ENCODE measurements around the gene TFCP2L1. TPM values are rescaled to one million over a fixed set of nuclear protein-coding genes. Genes with fewer than 3 reads are reported as not detected.
A peak's percentile ranks its signal among the peaks of the same experiment; 100 is the strongest.

TFCP2L1 gene
- polyA plus RNA-seq, 3 donors: 0.03 to 0.24 TPM; not detected in 1

DNA sequence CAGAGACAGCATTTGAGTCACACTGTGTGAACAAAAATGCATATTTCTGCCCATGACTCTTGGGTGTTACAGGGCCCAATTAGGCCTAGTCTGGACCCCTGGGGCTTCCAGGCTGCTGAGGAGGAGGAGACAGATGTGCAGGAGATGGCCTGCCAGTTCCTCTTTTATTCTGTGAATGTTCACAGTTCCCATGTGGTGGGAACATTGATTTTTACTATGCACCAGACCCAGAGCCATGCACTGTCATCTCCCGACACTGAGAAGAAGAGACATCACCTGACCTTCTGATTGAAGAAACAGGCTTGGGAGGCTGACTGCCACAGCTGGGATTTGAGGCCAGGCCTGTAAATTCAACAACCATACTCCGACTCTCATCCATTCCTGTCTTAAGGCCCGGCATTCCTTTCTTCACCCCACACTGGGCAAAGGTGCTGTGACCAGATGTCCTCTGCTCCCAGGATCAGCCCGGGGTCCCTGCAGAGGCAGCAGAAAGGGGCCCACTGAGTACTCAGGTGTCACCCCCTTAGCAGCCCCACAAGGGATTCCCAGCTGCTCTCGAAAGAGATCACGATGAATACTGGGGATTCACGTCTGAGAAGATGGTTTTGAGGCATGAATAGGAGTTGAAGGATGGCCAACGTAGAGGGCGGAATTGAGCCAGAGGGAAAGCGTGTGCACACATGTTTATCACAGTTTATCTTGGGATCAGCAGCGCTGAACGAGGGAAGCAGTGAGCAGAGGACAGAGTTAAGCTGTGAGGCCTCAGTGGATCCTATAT lies 3.6 kb upstream of the TFCP2L1 start:
- Histone ChIP-seq H3K9me3 (replicated peaks in 1 of 2; ENCODE audit: control insufficient read depth in 1 of 2, insufficient read depth in 1 of 2, low read length in 2 of 2) (no peaks in the 10 kb centered on the region), H3K79me2 (ENCODE audit: insufficient read depth, low read length) (no peaks in the 10 kb centered on the region), H3K4me2 (replicated peaks; ENCODE audit: extremely low read depth, low read length, poor library complexity, severe bottlenecking) (no peak overlapping the region), H3K27me3 (ENCODE audit: control insufficient read depth in 2 of 2, insufficient read depth in 2 of 2, low read length in 2 of 2) (peaks cover 12 to 24% of the 10 kb centered on the region in 2 donors), H3K27ac (ENCODE audit: low read depth in 1 of 2, low read length in 2 of 2) (no peak overlapping the region), H3K36me3 (replicated peaks in 1 of 2; ENCODE audit: control insufficient read depth in 1 of 2, insufficient read depth in 2 of 2, low read length in 2 of 2) (no peaks in the 10 kb centered on the region), H3K4me3 (replicated peaks in 1 of 3; ENCODE audit: low read depth in 2 of 3, low read length in 3 of 3) (no peak overlapping the region), H4K20me1 (ENCODE audit: insufficient read depth, low read length) (no peaks in the 10 kb centered on the region), H3K4me1 (ENCODE audit: control insufficient read depth in 1 of 2, insufficient read depth in 2 of 2, low read length in 2 of 2) (peaks cover 39 to 47% of the 10 kb centered on the region in 2 donors), H3K9ac (ENCODE audit: insufficient read depth, low read length, poor library complexity, severe bottlenecking) (no peak overlapping the region), H2AFZ (ENCODE audit: insufficient read depth, low read depth, low read length, poor library complexity, severe bottlenecking) (no peak overlapping the region)
- 91% methylated on average over 12 of the region's 12 CpGs for WGBS (ENCODE audit: insufficient coverage)
- Mint-ChIP-seq H3K9me3 (peaks cover 3 to 11% (median 7%) of the 10 kb centered on the region in 7 donors), H3K27me3 (ENCODE audit: low read depth in 3 of 3) (peaks cover 25 to 30% (median 29%) of the 10 kb centered on the region in 3 donors), H3K36me3 (peaks cover 8 to 11% of the 10 kb centered on the region in 2 donors), H3K4me1 (peaks cover 50% of the 10 kb centered on the region), H3K4me3 (no peak overlapping the region), H3K27ac (peak overlapping the region in 5 of 7 donors; percentile 1 to 46 (median 22))
- no peak for DNase-seq
- intact Hi-C loops (cut with micrococcal nuclease): no loop called here
- TF ChIP-seq, protein P1, sequence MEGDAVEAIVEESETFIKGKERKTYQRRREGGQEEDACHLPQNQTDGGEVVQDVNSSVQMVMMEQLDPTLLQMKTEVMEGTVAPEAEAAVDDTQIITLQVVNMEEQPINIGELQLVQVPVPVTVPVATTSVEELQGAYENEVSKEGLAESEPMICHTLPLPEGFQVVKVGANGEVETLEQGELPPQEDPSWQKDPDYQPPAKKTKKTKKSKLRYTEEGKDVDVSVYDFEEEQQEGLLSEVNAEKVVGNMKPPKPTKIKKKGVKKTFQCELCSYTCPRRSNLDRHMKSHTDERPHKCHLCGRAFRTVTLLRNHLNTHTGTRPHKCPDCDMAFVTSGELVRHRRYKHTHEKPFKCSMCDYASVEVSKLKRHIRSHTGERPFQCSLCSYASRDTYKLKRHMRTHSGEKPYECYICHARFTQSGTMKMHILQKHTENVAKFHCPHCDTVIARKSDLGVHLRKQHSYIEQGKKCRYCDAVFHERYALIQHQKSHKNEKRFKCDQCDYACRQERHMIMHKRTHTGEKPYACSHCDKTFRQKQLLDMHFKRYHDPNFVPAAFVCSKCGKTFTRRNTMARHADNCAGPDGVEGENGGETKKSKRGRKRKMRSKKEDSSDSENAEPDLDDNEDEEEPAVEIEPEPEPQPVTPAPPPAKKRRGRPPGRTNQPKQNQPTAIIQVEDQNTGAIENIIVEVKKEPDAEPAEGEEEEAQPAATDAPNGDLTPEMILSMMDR (IDR thresholded peaks at IDR 0.05): no peak

DNA sequence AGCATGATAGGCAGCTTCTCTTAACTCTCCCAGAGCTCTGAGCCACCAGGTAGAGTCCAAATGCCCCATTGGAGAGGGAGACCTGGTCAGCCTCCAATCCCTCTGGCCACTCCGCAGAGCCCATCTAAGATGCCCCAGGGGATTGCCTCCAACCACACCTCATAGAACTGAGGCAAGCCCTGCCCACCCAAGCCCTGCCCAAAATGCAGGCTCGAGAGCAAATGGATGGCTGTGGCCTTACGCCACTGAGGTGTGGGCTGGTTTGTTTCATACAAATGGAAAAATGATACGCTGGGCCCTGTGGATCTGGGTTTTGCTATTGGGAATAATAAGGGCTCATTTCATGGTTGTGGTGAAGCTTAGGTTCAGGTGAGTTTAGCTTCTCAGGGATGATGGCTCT lies 3.0 kb upstream of the TFCP2L1 start:
- intact Hi-C loops (cut with micrococcal nuclease): loop anchor here in 1 of 2 donors (2.0 kb wide), 1 partner anchor 91 kb away; no protein-coding TSS in a partner anchor
- Histone ChIP-seq H3K27me3 (ENCODE audit: control insufficient read depth in 2 of 2, insufficient read depth in 2 of 2, low read length in 2 of 2) (peaks cover 19 to 31% of the 10 kb centered on the region in 2 donors), H3K27ac (ENCODE audit: low read depth in 1 of 2, low read length in 2 of 2) (peak overlapping the region; percentile 4 to 52), H3K4me1 (ENCODE audit: control insufficient read depth in 1 of 2, insufficient read depth in 2 of 2, low read length in 2 of 2) (peaks cover 43 to 47% of the 10 kb centered on the region in 2 donors), H3K36me3 (replicated peaks in 1 of 2; ENCODE audit: control insufficient read depth in 1 of 2, insufficient read depth in 2 of 2, low read length in 2 of 2) (no peaks in the 10 kb centered on the region), H3K9me3 (replicated peaks in 1 of 2; ENCODE audit: control insufficient read depth in 1 of 2, insufficient read depth in 1 of 2, low read length in 2 of 2) (no peaks in the 10 kb centered on the region), H4K20me1 (ENCODE audit: insufficient read depth, low read length) (no peaks in the 10 kb centered on the region), H3K4me2 (replicated peaks; ENCODE audit: extremely low read depth, low read length, poor library complexity, severe bottlenecking) (no peak overlapping the region), H3K4me3 (replicated peaks in 1 of 3; ENCODE audit: low read depth in 2 of 3, low read length in 3 of 3) (peak overlapping the region in 1 of 3 experiments; percentile 56), H3K79me2 (ENCODE audit: insufficient read depth, low read length) (no peaks in the 10 kb centered on the region), H3K9ac (ENCODE audit: insufficient read depth, low read length, poor library complexity, severe bottlenecking) (no peak overlapping the region), H2AFZ (ENCODE audit: insufficient read depth, low read depth, low read length, poor library complexity, severe bottlenecking) (no peak overlapping the region)
- Mint-ChIP-seq H3K4me1 (peaks cover 52% of the 10 kb centered on the region), H3K9me3 (peaks cover 2 to 12% (median 7%) of the 10 kb centered on the region in 7 donors), H3K27ac (peak overlapping the region; percentile 45 to 87 (median 79)), H3K4me3 (peak overlapping the region in 1 of 2 donors; percentile 37), H3K27me3 (ENCODE audit: low read depth in 3 of 3) (peaks cover 30 to 37% (median 36%) of the 10 kb centered on the region in 3 donors), H3K36me3 (peaks cover 8 to 17% of the 10 kb centered on the region in 2 donors)
- DNase-seq: no peak
- TF ChIP-seq, protein P1 (IDR thresholded peaks at IDR 0.05): no peak
- 100% methylated on average over 2 of the region's 4 CpGs for WGBS (ENCODE audit: insufficient coverage)

All from CD14-positive monocyte (primary cell).